IMR-90 (cell line): ENCODE data around the gene SCAF4. TPM values are rescaled to one million over a fixed set of nuclear protein-coding genes. Genes with fewer than 3 reads are reported as not detected.

Experiments used
- ATAC-seq: fragments of 200-7000 bp; cut with Tn5 transposase; 2 replicates; pipeline ENCODE4 v1.9.1; 2020; ENCODE audit warnings: low read depth, mild to moderate bottlenecking, moderate library complexity
- BruUV-seq: library from RNA; stranded (reverse); fragments of 400-500 nt; replicated peaks from 2 replicates; lab custom pipeline; 2021; lab: Mats Ljungman, UMichigan
- CTCF ChIA-PET: fragments of 300-600 bp; formaldehyde crosslinking; extraction: SDS; loops from one replicate; lab custom pipeline; 2021; ENCODE audit warnings: antibody characterized with exemption; lab: Yijun Ruan, JAX
- POLR2A ChIA-PET: fragments of 300-600 bp; sonication (Branson Sonifier 250); formaldehyde crosslinking; loops from one replicate; lab custom pipeline; 2022; ENCODE audit warnings: antibody characterized with exemption; ENCODE audit not compliant: unreplicated experiment; lab: Charles Lee
- DNase-seq: peaks from one replicate; pipeline ENCODE4 v3.0.0; 2013
- H2AFZ ChIP-seq: replicated peaks from 2 replicates; pipeline ENCODE3; 2013; ENCODE audit warnings: low read length, mild to moderate bottlenecking; ENCODE audit not compliant: poor library complexity
- H2AK5ac ChIP-seq: 2 replicates; pipeline ENCODE4 v1.6.1; 2013; ENCODE audit warnings: low read depth, low read length, inconsistent platforms
- H2AK9ac ChIP-seq: replicated peaks from 2 replicates; pipeline ENCODE3; 2013; ENCODE audit warnings: mild to moderate bottlenecking, low read depth, low read length, moderate library complexity; ENCODE audit not compliant: poor library complexity
- H2BK120ac ChIP-seq: 2 replicates; pipeline ENCODE4 v1.6.1; 2013; ENCODE audit warnings: low read depth, low read length, inconsistent platforms
- H2BK15ac ChIP-seq: 3 replicates; pipeline ENCODE4 v1.6.1; 2013; ENCODE audit warnings: low read depth, low read length, inconsistent platforms
- H2BK20ac ChIP-seq: 2 replicates; pipeline ENCODE4 v1.6.1; 2013; ENCODE audit warnings: low read depth, mild to moderate bottlenecking, inconsistent platforms, low read length, moderate library complexity
- H2BK5ac ChIP-seq: 2 replicates; pipeline ENCODE4 v1.6.1; 2013; ENCODE audit warnings: mild to moderate bottlenecking, low read depth, low read length, inconsistent platforms; ENCODE audit not compliant: poor library complexity, severe bottlenecking
- H3K14ac ChIP-seq: replicated peaks from 2 replicates; pipeline ENCODE4 v1.6.1; 2013; ENCODE audit warnings: low read depth, low read length, inconsistent platforms
- H3K18ac ChIP-seq: 2 replicates; pipeline ENCODE4 v1.6.1; 2013; ENCODE audit warnings: low read depth, low read length, control low read depth
- H3K23ac ChIP-seq: 2 replicates; pipeline ENCODE4 v1.6.1; 2013; ENCODE audit warnings: low read depth, low read length, inconsistent platforms
- H3K27ac ChIP-seq: 2 replicates; pipeline ENCODE4 v1.5.1; 2013; ENCODE audit warnings: mild to moderate bottlenecking, control low read depth, low read length; ENCODE audit not compliant: insufficient read depth
- H3K27me3 ChIP-seq: 2 replicates; pipeline ENCODE4 v1.6.1; 2013; ENCODE audit warnings: low read length; ENCODE audit not compliant: control insufficient read depth, insufficient read depth
- H3K36me3 ChIP-seq: 2 replicates; pipeline ENCODE4 v1.6.1; 2013; ENCODE audit warnings: low read length, mixed read lengths; ENCODE audit not compliant: control insufficient read depth, insufficient read depth
- H3K4ac ChIP-seq: 2 replicates; pipeline ENCODE4 v1.6.1; 2013; ENCODE audit warnings: low read depth, low read length, inconsistent platforms
- H3K4me1 ChIP-seq: 2 replicates; pipeline ENCODE4 v1.6.1; 2013; ENCODE audit warnings: low read length, mixed read lengths; ENCODE audit not compliant: control insufficient read depth, insufficient read depth
- H3K4me2 ChIP-seq: 2 replicates; pipeline ENCODE4 v1.6.1; 2013; ENCODE audit warnings: low read depth, mild to moderate bottlenecking, control low read depth, low read length, moderate library complexity
- H3K4me3 ChIP-seq: 2 replicates; pipeline ENCODE4 v1.5.1; 2013; ENCODE audit warnings: low read depth, mild to moderate bottlenecking, control low read depth, low read length, moderate library complexity; ENCODE audit not compliant: insufficient read depth
- H3K56ac ChIP-seq: 2 replicates; pipeline ENCODE4 v1.6.1; 2013; ENCODE audit warnings: low read length, inconsistent platforms; ENCODE audit not compliant: insufficient read depth; ENCODE audit errors: extremely low read depth
- H3K79me1 ChIP-seq, 2 experiments: 2 replicates each; pipeline ENCODE4 v1.6.1; 2013; ENCODE audit warnings: low read length in 2 of 2, inconsistent platforms in 1 of 2, low read depth in 1 of 2
- H3K9ac ChIP-seq: 2 replicates; pipeline ENCODE4 v1.6.1; 2013; ENCODE audit warnings: low read depth, low read length, control low read depth
- H3K9me1 ChIP-seq: 2 replicates; pipeline ENCODE4 v1.6.1; 2013; ENCODE audit warnings: low read length, inconsistent platforms; ENCODE audit not compliant: insufficient read depth
- H3K9me3 ChIP-seq: 2 replicates; pipeline ENCODE4 v1.6.1; 2013; ENCODE audit warnings: low read length; ENCODE audit not compliant: control insufficient read depth, insufficient read depth
- H4K20me1 ChIP-seq: 2 replicates; pipeline ENCODE4 v1.6.1; 2013; ENCODE audit warnings: low read length, inconsistent platforms; ENCODE audit not compliant: insufficient read depth
- H4K5ac ChIP-seq: 2 replicates; pipeline ENCODE4 v1.6.1; 2013; ENCODE audit warnings: mild to moderate bottlenecking, low read depth, low read length, control low read depth
- H4K8ac ChIP-seq, 2 experiments: 2 replicates each; pipeline ENCODE4 v1.6.1; 2013; ENCODE audit warnings: low read depth in 2 of 2, low read length in 2 of 2, control low read depth in 1 of 2, inconsistent platforms in 1 of 2
- H4K91ac ChIP-seq: 2 replicates; pipeline ENCODE4 v1.6.1; 2013; ENCODE audit warnings: low read depth, low read length, inconsistent platforms; ENCODE audit not compliant: insufficient read depth
- CEBPB ChIP-seq: IDR thresholded peaks from 2 replicates; pipeline ENCODE4 v1.6.1; 2012; ENCODE audit warnings: low read depth, low read length, improper control_type of control experiment
- CHD1 ChIP-seq: IDR thresholded peaks from 2 replicates; pipeline ENCODE4 v1.6.1; 2012; ENCODE audit warnings: low read depth, low read length, improper control_type of control experiment
- CTCF ChIP-seq: conservative IDR thresholded peaks from 2 replicates; pipeline ENCODE4 v1.5.1; 2012; ENCODE audit warnings: mild to moderate bottlenecking, low read depth, low read length, improper control_type of control experiment
- ELK1 ChIP-seq: fragments of 150-350 bp; IDR thresholded peaks from 2 replicates; pipeline ENCODE4 v1.6.1; 2016; ENCODE audit warnings: low read depth, mild to moderate bottlenecking, low read length, moderate library complexity, borderline replicate concordance
- FOS ChIP-seq: fragments of 150-350 bp; IDR thresholded peaks from 2 replicates; pipeline ENCODE4 v1.6.1; 2016; ENCODE audit warnings: low read depth, low read length
- MAFK ChIP-seq: IDR thresholded peaks from 2 replicates; pipeline ENCODE4 v1.6.1; 2012; ENCODE audit warnings: low read depth, low read length, improper control_type of control experiment
- MXI1 ChIP-seq: IDR thresholded peaks from 2 replicates; pipeline ENCODE4 v1.6.1; 2012; ENCODE audit warnings: low read depth, mild to moderate bottlenecking, low read length, moderate library complexity, borderline replicate concordance
- RCOR1 ChIP-seq: IDR thresholded peaks from 2 replicates; pipeline ENCODE4 v1.6.1; 2012; ENCODE audit warnings: mild to moderate bottlenecking, low read length, improper control_type of control experiment; ENCODE audit not compliant: insufficient replicate concordance
- RFX5 ChIP-seq: IDR thresholded peaks from 2 replicates; pipeline ENCODE4 v1.8.0; 2012; ENCODE audit warnings: low read depth, mild to moderate bottlenecking, low read length, moderate library complexity
- SMC3 ChIP-seq: fragments of 150-350 bp; IDR thresholded peaks from 2 replicates; pipeline ENCODE4 v1.6.1; 2016; ENCODE audit warnings: low read depth, mild to moderate bottlenecking, antibody characterized with exemption, low read length, moderate library complexity
- USF2 ChIP-seq: fragments of 150-350 bp; IDR thresholded peaks from 2 replicates; pipeline ENCODE4 v1.6.1; 2017; ENCODE audit warnings: mild to moderate bottlenecking, antibody characterized with exemption, low read length, low read depth
- WGBS, 2 experiments: methylation state at CpG; one replicate each; pipeline versions ENCODE4 v1.1.5 to v1.1.7; 2013; ENCODE audit warnings: missing lambda C conversion rate in 2 of 2; ENCODE audit not compliant: insufficient read length in 1 of 2; ENCODE audit errors: extremely low coverage in 2 of 2; 5-methylcytosine and 5-hydroxymethylcytosine counted together
- dilution Hi-C: fragments of 300-500 bp; cut with HindIII; formaldehyde crosslinking; loops from one replicate; pipeline ENCODE4 v1.14.3; 2018; ENCODE audit warnings: low sequenced_read_pairs; ENCODE audit not compliant: unreplicated experiment
- in situ Hi-C: fragments of 300-500 bp; cut with MboI; formaldehyde crosslinking; loops from 3 replicates; pipeline ENCODE4 v1.14.3; 2019; ENCODE audit warnings: low sequenced_read_pairs, inconsistent platforms, mixed read lengths
- intact Hi-C: fragments of 100-400 bp; cut with micrococcal nuclease; formaldehyde crosslinking; loops from 2 replicates; pipeline ENCODE4 v1.10.0; 2022
- polyA plus RNA-seq, 3 experiments: library from polyadenylated mRNA; depleted of rRNA; stranded (reverse); fragments of >200 nt; gene quantifications; 2 replicates each; pipeline ENCODE4 v1.2.3, GENCODE V29; 2012; ENCODE audit warnings: low replicate concordance in 1 of 3
- total RNA-seq: library from RNA; depleted of rRNA; stranded (reverse); fragments of >200 nt; gene quantifications from 2 replicates; pipeline ENCODE4 v1.2.3, GENCODE V29; 2012

The SCAF4 gene
- total and polyA plus RNA-seq, 2 of the 4 experiments (the other 2 are of a cell fraction), result 2.7 to 12.1 TPM

- 0 out of 2 replicates have a peak overlapping the region, but pooled peaks have one; percentile 25 for H3K23ac ChIP-seq
- WGBS, 2 experiments, result 54% methylated on average over 2 of the region's 2 CpGs; no CpG with 5 or more reads in 1 of the 2 experiments
- H3K14ac ChIP-seq, result no peak overlapping the region
- peaks cover 4% of the 10 kb centered on the region; the same call in 1 of the 2 replicates for H3K9me1 ChIP-seq
- H3K4me3 ChIP-seq, result no peak overlapping the region
- ATAC-seq (no peak), DNase-seq (no peak)
- no peak overlapping the region for H3K18ac ChIP-seq
- H2AK5ac ChIP-seq, result no peak overlapping the region
- ChIA-PET CTCF (no interaction called here), POLR2A (no interaction called here)
- H4K8ac ChIP-seq, result no peak overlapping the region
- H3K56ac ChIP-seq, result no peak overlapping the region
- H3K4me2 ChIP-seq, result no peak overlapping the region
- H2AK9ac ChIP-seq, result no peak overlapping the region
- H3K79me1 ChIP-seq, result peaks cover 0 to 31% of the 10 kb centered on the region in 2 experiments; a peak in 2 of 4 replicates
- in situ Hi-C loops, result no loop called here
- dilution Hi-C loops, result no loop called here
- H4K5ac ChIP-seq, result no peak overlapping the region; the same call in 1 of the 2 replicates
- no peaks in the 10 kb centered on the region for H3K27me3 ChIP-seq
- no peak overlapping the region for H2AFZ ChIP-seq
- no peak overlapping the region for H2BK5ac ChIP-seq
- no peak overlapping the region for H2BK20ac ChIP-seq
- no peaks in the 10 kb centered on the region for H3K9me3 ChIP-seq
- no peak overlapping the region for H2BK15ac ChIP-seq
- TF ChIP-seq USF2 (no peak), CTCF (no peak), FOS (no peak), CEBPB (no peak), ELK1 (no peak), RCOR1 (no peak), SMC3 (no peak), MAFK (no peak), CHD1 (no peak), RFX5 (no peak), MXI1 (no peak)
- H3K9ac ChIP-seq, result no peak overlapping the region
- BruUV-seq, result no TSS peak
- H3K4ac ChIP-seq, result no peak overlapping the region
- no peak overlapping the region for H2BK120ac ChIP-seq
- H3K4me1 ChIP-seq, result no peaks in the 10 kb centered on the region
- peaks cover 76% of the 10 kb centered on the region for H4K20me1 ChIP-seq
- intact Hi-C loops, result loop anchor here (5.0 kb wide), 1 partner anchor 53 kb away; no protein-coding TSS in a partner anchor
- H3K36me3 ChIP-seq, result peaks cover 1% of the 10 kb centered on the region; the same call in 1 of the 2 replicates
- no peak overlapping the region for H4K91ac ChIP-seq
- H3K27ac ChIP-seq, result no peak overlapping the region
These were observed 11.6 kb downstream of the SCAF4 start for GRCh38 chr21:31720330-31720729.
